Peyer's patch (tissue), 4 donors: ENCODE results near the gene CACNA1S.

Experiments used
- CTCF ChIP-seq, 6 experiments: fragments of 450-650 bp in 4 of 6; fragments of 200-600 bp in 2 of 6; sonication (generic) in 1 of 6; IDR thresholded peaks; one replicate each; pipeline ENCODE4 v1.5.1; 2017 to 2019; ENCODE audit warnings: antibody characterized with exemption in 6 of 6, mild to moderate bottlenecking in 3 of 6, moderate library complexity in 1 of 6
- POLR2A ChIP-seq, 2 donors: fragments of 450-650 bp; IDR thresholded peaks; one replicate each; pipeline ENCODE4 v1.5.1; 2017; ENCODE audit warnings: antibody characterized with exemption in 2 of 2, mild to moderate bottlenecking in 2 of 2, moderate library complexity in 2 of 2

GRCh38 chr1:201100169-201100930 lies 11.9 kb downstream of the CACNA1S start:
- TF ChIP-seq CTCF (IDR thresholded peaks at IDR 0.05) (no peak), POLR2A (IDR thresholded peaks at IDR 0.05) (no peak)
